ENCODE measurements around the gene SLC7A9. TPM values are rescaled to one million over a fixed set of nuclear protein-coding genes. Genes with fewer than 3 reads are reported as not detected.

SLC7A9 gene
- total RNA-seq, 4 donors from 2014 or later, result 0.33 to 0.78 (median 0.52) TPM; not detected in 1

DNA sequence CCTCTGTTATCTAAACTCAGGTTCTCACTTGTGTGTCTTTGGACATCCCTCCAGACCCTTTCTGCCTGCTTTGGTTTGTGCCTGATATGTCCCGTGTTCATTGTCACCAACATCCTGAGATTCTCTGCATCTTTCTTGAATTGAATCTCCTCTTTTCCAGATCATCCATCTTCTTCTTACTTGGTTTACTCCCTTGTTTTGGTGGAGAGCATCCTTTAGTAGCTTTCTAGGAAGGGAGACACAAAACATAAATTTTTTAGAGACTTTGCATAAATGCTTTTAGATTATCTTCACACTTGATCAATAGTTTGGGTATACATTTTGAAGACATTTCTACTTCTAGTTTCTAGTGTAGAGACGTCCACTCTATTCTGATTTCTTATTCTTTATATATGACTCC is 88.3 kb downstream of the SLC7A9 start:
- H3K27ac ChIP-seq (replicated peaks in 1 of 4), result no peak overlapping the region
- no peak for DNase-seq (ENCODE audit: extremely low spot score)
- no peaks in the 10 kb centered on the region for H3K36me3 ChIP-seq
- peaks cover 0 to 9% (median 6%) of the 10 kb centered on the region in 4 donors for H3K9me3 ChIP-seq
- H3K27me3 ChIP-seq, result no peaks in the 10 kb centered on the region
- intact Hi-C loops (cut with DNase I), result no loop called here
- H3K4me1 ChIP-seq, result no peaks in the 10 kb centered on the region
- TF ChIP-seq EP300 (IDR thresholded peaks at IDR 0.05), result no peak
- TF ChIP-seq POLR2AphosphoS5 (IDR thresholded peaks at IDR 0.05), result no peak
- 89% methylated on average over 2 of the region's 2 CpGs for WGBS
- no peak overlapping the region for H3K4me3 ChIP-seq

Small RNA genes within 50 kb of the gene (small RNA-seq; reads per million reads assigned to genes)
- 0 reads per million in 3 donors for gene RN7SKP22

Other genes with a start within 250 kb of the SLC7A9 start
- gene ANKRD27, start 194.6 kb downstream of the SLC7A9 start, total RNA-seq, result 10 to 100 TPM; 43.2 to 58.1 (median 46.8) TPM
- 1 to 10 TPM; 1.5 to 5.5 (median 3.9) TPM for gene RGS9BP, start 193.9 kb downstream of the SLC7A9 start, total RNA-seq
- 10 to 100 TPM in 2 of 4 donors, 1 to 10 TPM in 2; 5.4 to 13.3 (median 9.0) TPM for gene NUDT19, start 177.9 kb downstream of the SLC7A9 start, total RNA-seq
- gene TDRD12, start 150.0 kb downstream of the SLC7A9 start, total RNA-seq, result 1 to 10 TPM in 2 of 4 donors, under 1 TPM in 1, not detected in 1; 0.83 to 1.6 (median 1.3) TPM
- 10 to 100 TPM in 3 of 4 donors, 1 to 10 TPM in 1; 9.1 to 20.4 (median 18.4) TPM for gene CEP89, start 102.2 kb upstream of the SLC7A9 start, total RNA-seq
- gene FAAP24, start 102.5 kb upstream of the SLC7A9 start, total RNA-seq, result 1 to 10 TPM in 1 of 4 donors, under 1 TPM in 3; 0.39 to 1.2 (median 0.68) TPM
- 1 to 10 TPM in 2 of 4 donors, under 1 TPM in 2; 0.75 to 3.7 (median 1.5) TPM for gene RHPN2, start 195.1 kb upstream of the SLC7A9 start, total RNA-seq
- 1 to 10 TPM; 5.4 to 8.9 (median 7.3) TPM for gene GPATCH1, start 211.4 kb upstream of the SLC7A9 start, total RNA-seq

All from esophagus muscularis mucosa (tissue), 4 donors.